Fibroblast of upper back skin (primary cell): ENCODE measurements around the gene ELOVL1.

Experiments
- DNase-seq: peaks from one replicate; pipeline ENCODE4 v3.0.0-alpha.2; 2013

The ELOVL1 gene

GRCh38 chr1:43352881-43353280 lies 14.9 kb downstream of the ELOVL1 start:
- no peak for DNase-seq

GRCh38 chr1:43352351-43352705 lies 15.5 kb downstream of the ELOVL1 start:
- DNase-seq = no peak

GRCh38 chr1:43351421-43352350 lies 16.1 kb downstream of the ELOVL1 start:
- no peak for DNase-seq

- DNase-seq = no peak
These were observed 16.8 kb downstream of the ELOVL1 start for GRCh38 chr1:43350976-43351375.

- DNase-seq = peak; percentile 76
These were observed 18.1 kb downstream of the ELOVL1 start for GRCh38 chr1:43349594-43350306.

- DNase-seq = peak; percentile 30
These were observed 18.8 kb downstream of the ELOVL1 start for GRCh38 chr1:43348809-43349593.

GRCh38 chr1:43348343-43348808 lies 19.4 kb downstream of the ELOVL1 start:
- DNase-seq = no peak

GRCh38 chr1:43346636-43347035 lies 21.2 kb downstream of the ELOVL1 start:
- DNase-seq = no peak

- no peak for DNase-seq
These were observed 22.7 kb downstream of the ELOVL1 start for GRCh38 chr1:43345120-43345519.

GRCh38 chr1:43344267-43344850 lies 23.5 kb downstream of the ELOVL1 start:
- DNase-seq = no peak

GRCh38 chr1:43340559-43340958 lies 27.3 kb downstream of the ELOVL1 start:
- DNase-seq = no peak

GRCh38 chr1:43339584-43340232 lies 28.1 kb downstream of the ELOVL1 start:
- DNase-seq = no peak

- DNase-seq = no peak
These were observed 29.8 kb downstream of the ELOVL1 start for GRCh38 chr1:43338001-43338400.

GRCh38 chr1:43337588-43337987 lies 30.2 kb downstream of the ELOVL1 start, which contains the start of gene MPL:
MPL (plus strand) TSS chr1:43337818; CDS start chr1:43337849, 31 bp downstream.
- no peak for DNase-seq

GRCh38 chr1:43334453-43335205 lies 33.2 kb downstream of the ELOVL1 start:
- no peak for DNase-seq

GRCh38 chr1:43331688-43332087 lies 36.1 kb downstream of the ELOVL1 start:
- no peak for DNase-seq

GRCh38 chr1:43329995-43330751 lies 37.6 kb downstream of the ELOVL1 start:
- peak; percentile 77 for DNase-seq

GRCh38 chr1:43327549-43328292 lies 40.1 kb downstream of the ELOVL1 start:
- peak; percentile 35 for DNase-seq

GRCh38 chr1:43325381-43325780 lies 42.4 kb downstream of the ELOVL1 start:
- DNase-seq = no peak

- DNase-seq = no peak
These were observed 43.0 kb downstream of the ELOVL1 start for GRCh38 chr1:43324810-43325209.
